Stomach (tissue), 4 donors: ENCODE measurements around the gene ERMAP.

Experiments used
- POLR2A ChIP-seq, 4 donors: fragments of 450-650 bp; IDR thresholded peaks; one replicate each; pipeline ENCODE4 v1.6.1; 2016; ENCODE audit warnings: antibody characterized with exemption in 4 of 4, control low read depth in 2 of 4, mild to moderate bottlenecking in 1 of 4, moderate library complexity in 1 of 4
- TF ChIP-seq, protein P1 (sequence below), 7 experiments: fragments of 450-650 bp in 4 of 7; fragments of 200-600 bp in 3 of 7; sonication (generic) in 3 of 7; IDR thresholded peaks; one replicate each; pipeline ENCODE4 v1.5.1; 2016 to 2019; ENCODE audit warnings: antibody characterized with exemption in 7 of 7, control low read depth in 2 of 7, mild to moderate bottlenecking in 1 of 7

DNA sequence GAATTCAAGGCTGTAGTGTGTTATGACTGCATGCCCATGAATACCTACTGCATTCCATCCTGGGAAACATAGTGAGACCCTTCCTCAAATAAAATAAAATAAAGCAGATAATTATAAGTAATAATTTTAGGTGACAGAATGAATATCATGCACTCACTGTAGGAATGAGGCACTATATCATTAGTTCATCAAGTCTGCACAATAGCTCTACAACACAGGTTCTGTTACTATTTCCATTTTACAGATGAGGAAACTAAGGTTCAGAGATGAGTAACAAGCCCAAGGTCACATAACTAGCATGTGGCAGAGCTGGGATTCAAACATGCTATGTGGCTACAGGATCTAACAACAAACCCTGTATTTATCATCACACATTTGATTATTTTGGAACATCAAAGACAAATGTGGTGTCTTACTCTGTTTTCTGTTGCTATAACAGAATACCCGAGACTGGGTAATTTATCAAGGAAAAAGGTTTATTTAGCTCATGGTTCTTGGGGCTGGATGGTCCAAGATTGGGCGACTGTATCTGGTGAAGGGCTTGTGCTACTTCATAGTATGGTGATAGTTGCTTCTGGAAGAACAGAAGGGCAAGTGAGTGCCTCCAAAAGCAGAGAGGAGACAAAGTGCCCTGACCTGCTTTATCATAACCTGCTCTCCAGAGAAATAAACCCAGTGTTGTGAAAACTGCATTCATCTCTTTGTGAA is 24.7 kb downstream of the ERMAP start:
- TF ChIP-seq, protein P1, sequence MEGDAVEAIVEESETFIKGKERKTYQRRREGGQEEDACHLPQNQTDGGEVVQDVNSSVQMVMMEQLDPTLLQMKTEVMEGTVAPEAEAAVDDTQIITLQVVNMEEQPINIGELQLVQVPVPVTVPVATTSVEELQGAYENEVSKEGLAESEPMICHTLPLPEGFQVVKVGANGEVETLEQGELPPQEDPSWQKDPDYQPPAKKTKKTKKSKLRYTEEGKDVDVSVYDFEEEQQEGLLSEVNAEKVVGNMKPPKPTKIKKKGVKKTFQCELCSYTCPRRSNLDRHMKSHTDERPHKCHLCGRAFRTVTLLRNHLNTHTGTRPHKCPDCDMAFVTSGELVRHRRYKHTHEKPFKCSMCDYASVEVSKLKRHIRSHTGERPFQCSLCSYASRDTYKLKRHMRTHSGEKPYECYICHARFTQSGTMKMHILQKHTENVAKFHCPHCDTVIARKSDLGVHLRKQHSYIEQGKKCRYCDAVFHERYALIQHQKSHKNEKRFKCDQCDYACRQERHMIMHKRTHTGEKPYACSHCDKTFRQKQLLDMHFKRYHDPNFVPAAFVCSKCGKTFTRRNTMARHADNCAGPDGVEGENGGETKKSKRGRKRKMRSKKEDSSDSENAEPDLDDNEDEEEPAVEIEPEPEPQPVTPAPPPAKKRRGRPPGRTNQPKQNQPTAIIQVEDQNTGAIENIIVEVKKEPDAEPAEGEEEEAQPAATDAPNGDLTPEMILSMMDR (IDR thresholded peaks at IDR 0.05) = no peak
- no peak for TF ChIP-seq POLR2A (IDR thresholded peaks at IDR 0.05)
